K562 treated with DMSO at 1 percent for 4 hours (cell line): ENCODE measurements around the gene FBP1. TPM values are rescaled to one million over a fixed set of nuclear protein-coding genes. Genes with fewer than 3 reads are reported as not detected.

Source experiments
- total RNA-seq: library from RNA; unstranded; fragments of 300-600 nt; gene quantifications from 2 replicates; pipeline ENCODE4 v1.2.3, GENCODE V29; 2022; ENCODE audit not compliant: insufficient read depth

The FBP1 gene
- not detected in 2 replicates for total RNA-seq

GRCh38 chr9:94639061-94639998, at the start of gene FBP1:
FBP1 (minus strand) TSS chr9:94639518; CDS start chr9:94639310, 208 bp downstream.

GRCh38 chr9:94593459-94594345, 45.6 kb downstream of the FBP1 start, which contains the start of gene FBP2:
FBP2 (minus strand) TSS chr9:94593824; CDS start chr9:94593726, 98 bp downstream.

DNA sequence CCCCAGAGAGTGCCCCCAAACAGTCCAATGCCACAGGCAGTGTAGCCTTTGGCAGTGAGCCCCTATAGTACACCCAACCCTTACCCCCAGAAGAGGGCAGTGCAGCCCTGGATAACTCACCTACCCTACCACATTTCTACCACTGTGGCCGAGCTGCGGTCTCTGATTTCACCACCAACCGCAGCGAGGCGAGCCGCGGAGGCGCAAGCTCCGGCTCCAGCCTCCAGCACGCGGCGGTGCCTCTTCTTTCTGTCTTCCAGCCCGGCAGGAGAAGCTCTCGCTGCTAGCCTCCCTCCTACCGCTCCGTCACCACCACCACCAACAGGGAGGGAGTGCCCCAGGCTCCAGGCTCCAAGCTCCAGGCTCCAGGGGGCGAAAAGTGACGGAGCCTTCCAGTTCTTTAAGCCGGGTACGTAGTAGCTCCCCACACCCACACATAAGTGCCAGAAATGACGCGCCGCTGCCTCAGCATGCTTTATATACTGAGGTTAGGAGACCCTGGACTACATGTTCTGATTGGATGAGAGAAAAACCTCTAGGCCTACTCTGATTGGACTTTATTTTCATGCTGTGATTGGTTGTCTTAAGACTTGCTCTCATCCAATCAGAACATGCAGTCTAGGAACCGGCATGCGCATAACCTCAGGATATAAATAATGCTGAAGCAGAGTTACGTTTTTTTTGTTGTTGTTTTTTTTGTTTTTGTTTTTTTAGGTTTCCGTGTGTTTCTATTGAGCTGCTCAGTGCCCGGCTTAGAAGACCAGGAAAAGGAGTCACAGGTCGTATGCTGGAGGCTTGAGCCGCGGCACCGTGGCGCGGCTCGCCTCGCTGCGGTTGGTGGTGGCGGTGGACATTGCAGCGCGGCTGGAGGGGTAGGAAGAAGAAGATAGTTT, 84.6 kb downstream of the FBP1 start, which contains the start of gene PCAT7:
Gene PCAT7, plus strand, starts transcription at position 645 of the 893 bp plus-strand sequence.

Other genes starting within 250 kb of the FBP1 start
- 1.0 TPM in 1 of 2 replicates, not detected in the other for gene PCAT7, start 84.4 kb downstream of the FBP1 start, total RNA-seq
- gene FBP2, start 45.7 kb downstream of the FBP1 start, total RNA-seq: not detected in 2 replicates
- gene AOPEP, start 87.2 kb upstream of the FBP1 start, total RNA-seq: 3.3 and 3.5 TPM in 2 replicates